Kidney (tissue), 14 donors: Measurements from ENCODE around the gene RFXANK. TPM values are rescaled to one million over a fixed set of nuclear protein-coding genes. Genes with fewer than 3 reads are reported as not detected.

Experiments used
- DNase-seq, 5 donors: peaks; one replicate each; pipeline ENCODE4 v3.0.0-alpha.2; 2013 to 2020
- FAIRE-seq: peaks from 2 replicates; lab custom pipeline; 2012; peaks lifted over from hg19 to GRCh38; lab: Jason Lieb, UNC
- H3K27ac ChIP-seq, 2 donors: one replicate each; pipeline ENCODE4 v1.7.0; 2013; ENCODE audit warnings: low read depth in 2 of 2, low read length in 2 of 2, inconsistent platforms in 1 of 2
- H3K27me3 ChIP-seq: one replicate; pipeline ENCODE4 v1.7.1; 2013; ENCODE audit warnings: low read length, inconsistent platforms; ENCODE audit not compliant: control insufficient read depth, insufficient read depth
- H3K36me3 ChIP-seq, 3 donors: one replicate each; pipeline versions ENCODE4 v1.7.0 to v1.7.1; 2013; ENCODE audit warnings: low read length in 3 of 3, control low read depth in 1 of 3, inconsistent platforms in 1 of 3; ENCODE audit not compliant: insufficient read depth in 3 of 3, control insufficient read depth in 2 of 3
- H3K4me1 ChIP-seq, 3 donors: one replicate each; pipeline versions ENCODE4 v1.7.0 to v1.7.1; 2013; ENCODE audit warnings: low read length in 3 of 3, inconsistent platforms in 1 of 3, low read depth in 1 of 3; ENCODE audit not compliant: control insufficient read depth in 2 of 3, insufficient read depth in 2 of 3
- H3K4me3 ChIP-seq, 3 donors: one replicate each; pipeline versions ENCODE4 v1.7.0 to v1.8.1; 2013; ENCODE audit warnings: low read length in 3 of 3, control low read depth in 1 of 3, inconsistent platforms in 1 of 3
- H3K9ac ChIP-seq, 3 donors: one replicate each; pipeline versions ENCODE4 v1.7.0 to v1.7.1; 2013; ENCODE audit warnings: low read length in 3 of 3, control low read depth in 1 of 3, inconsistent platforms in 1 of 3
- H3K9me3 ChIP-seq, 3 donors: one replicate each; pipeline versions ENCODE4 v1.7.0 to v1.7.1; 2013; ENCODE audit warnings: low read length in 3 of 3, control low read depth in 1 of 3, inconsistent platforms in 1 of 3; ENCODE audit not compliant: control insufficient read depth in 2 of 3, insufficient read depth in 1 of 3
- intact Hi-C: fragments of 100-400 bp; cut with DNase I; formaldehyde crosslinking; loops from one replicate; pipeline ENCODE4 v1.11.1; 2022
- polyA plus RNA-seq: library from polyadenylated mRNA; stranded (reverse); fragments of 350-450 nt; fragmentation: Illumina TruSeq; extraction: RNeasy Lipid Tissue Mini Kit (QIAGEN cat#74804); gene quantifications from one replicate; pipeline ENCODE4 v1.2.3, GENCODE V29; 2014; ENCODE audit warnings: low read depth, low replicate concordance; ENCODE audit not compliant: insufficient read depth
- total RNA-seq: library from RNA; stranded (reverse); fragmentation: NEBNext Ultra II Directional; extraction: Animal tissue kit (Norgen Biotek cat#: 25700); gene quantifications from one replicate; pipeline ENCODE4 v1.2.1, GENCODE V29; 2021
- TF ChIP-seq, protein P1 (sequence below): IDR thresholded peaks from 3 replicates; pipeline ENCODE4 v1.5.1; 2012; ENCODE audit warnings: mild to moderate bottlenecking, moderate library complexity, borderline replicate concordance; ENCODE audit not compliant: insufficient read depth; ENCODE audit errors: extremely low read depth
- donor health status: control.
- donor health status: control.
- donor health status: control.
- donor health status: control.
- donor health status: control.
- donor health status: DM: yes; HTN: yes; CAD: no.
- donor health status: Normal renal cell carcinoma (clear cell type).

The RFXANK gene
- total and polyA plus RNA-seq, 2 donors from 2014 or later = 70.7 to 133 TPM

DNA sequence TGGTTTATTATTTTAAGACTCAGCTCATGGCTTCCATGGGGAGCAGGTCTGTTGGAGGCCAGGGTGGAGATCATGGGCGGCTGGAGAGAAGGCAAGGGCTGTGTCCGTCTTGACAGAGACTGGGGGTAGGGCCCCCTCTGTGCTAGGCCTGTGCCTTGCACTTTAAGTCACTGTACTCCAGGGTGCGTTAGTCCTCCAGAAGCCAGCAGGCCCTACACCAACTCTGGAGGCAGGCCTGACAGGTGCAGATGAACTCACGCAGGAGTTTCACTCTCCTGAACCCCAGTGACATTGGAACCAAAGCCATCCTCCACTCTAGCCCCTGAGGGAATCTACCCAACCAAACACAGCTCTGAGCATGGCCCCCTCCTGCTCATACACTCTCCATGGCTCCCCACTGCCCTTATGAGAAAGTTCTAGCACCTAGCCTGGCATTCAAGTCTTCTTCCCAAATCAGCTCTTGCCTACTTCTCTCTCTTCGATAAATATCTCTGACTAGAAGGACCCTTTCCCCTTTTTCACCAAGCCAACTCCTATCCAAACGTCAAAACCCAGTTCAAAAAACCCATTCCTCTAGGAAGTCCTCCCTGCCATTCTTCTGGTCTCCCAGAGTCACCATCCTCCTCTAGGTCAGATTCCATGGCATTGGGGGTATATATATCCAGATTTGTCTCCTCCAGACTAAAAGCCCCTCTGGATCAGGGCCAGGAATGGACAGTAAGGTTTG lies 37.1 kb upstream of the RFXANK start:
- no peak for DNase-seq

DNA sequence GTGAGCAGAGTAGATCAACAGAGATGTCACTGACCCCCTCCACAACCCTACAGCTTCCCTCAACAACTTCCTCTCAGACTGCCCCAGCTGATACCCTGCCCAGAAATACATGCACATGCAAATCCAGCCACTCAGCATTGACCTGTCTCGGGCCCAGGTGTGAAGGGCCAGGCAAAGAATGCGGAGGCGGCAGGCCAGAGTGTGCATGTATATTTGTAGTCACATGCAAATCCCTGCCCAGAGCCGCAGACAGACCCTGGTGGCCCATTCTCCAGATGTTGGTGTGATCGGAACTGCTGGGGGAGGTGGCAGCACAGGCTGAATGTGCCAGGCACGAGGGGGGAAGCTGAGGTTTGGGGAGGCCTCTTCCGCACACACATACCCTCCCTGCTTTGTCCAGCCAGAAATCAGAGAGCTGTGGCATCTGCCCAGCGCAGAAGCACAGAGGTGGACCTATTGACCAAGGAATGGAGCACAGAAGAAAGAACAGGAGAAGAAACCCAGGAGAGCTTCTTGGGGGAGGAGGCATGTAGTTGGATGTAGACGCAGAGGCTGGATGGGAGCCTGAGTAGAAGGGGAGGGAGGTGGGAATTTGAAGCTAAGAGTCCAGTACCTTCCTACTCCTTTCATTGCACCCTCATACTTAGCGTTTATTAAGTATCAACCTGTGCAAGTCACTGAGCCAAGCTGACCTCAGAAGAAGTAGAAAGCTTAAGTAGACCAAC lies 36.4 kb upstream of the RFXANK start:
- Histone ChIP-seq H3K27me3 (no peaks in the 10 kb centered on the region), H3K4me1 (no peaks in the 10 kb centered on the region), H3K27ac (no peak overlapping the region), H3K4me3 (no peak overlapping the region), H3K9me3 (peaks cover 0 to 2% (median 0%) of the 10 kb centered on the region in 3 donors), H3K9ac (no peak overlapping the region), H3K36me3 (no peaks in the 10 kb centered on the region)
- intact Hi-C loops = no loop called here
- DNase-seq = no peak
- TF ChIP-seq, protein P1, sequence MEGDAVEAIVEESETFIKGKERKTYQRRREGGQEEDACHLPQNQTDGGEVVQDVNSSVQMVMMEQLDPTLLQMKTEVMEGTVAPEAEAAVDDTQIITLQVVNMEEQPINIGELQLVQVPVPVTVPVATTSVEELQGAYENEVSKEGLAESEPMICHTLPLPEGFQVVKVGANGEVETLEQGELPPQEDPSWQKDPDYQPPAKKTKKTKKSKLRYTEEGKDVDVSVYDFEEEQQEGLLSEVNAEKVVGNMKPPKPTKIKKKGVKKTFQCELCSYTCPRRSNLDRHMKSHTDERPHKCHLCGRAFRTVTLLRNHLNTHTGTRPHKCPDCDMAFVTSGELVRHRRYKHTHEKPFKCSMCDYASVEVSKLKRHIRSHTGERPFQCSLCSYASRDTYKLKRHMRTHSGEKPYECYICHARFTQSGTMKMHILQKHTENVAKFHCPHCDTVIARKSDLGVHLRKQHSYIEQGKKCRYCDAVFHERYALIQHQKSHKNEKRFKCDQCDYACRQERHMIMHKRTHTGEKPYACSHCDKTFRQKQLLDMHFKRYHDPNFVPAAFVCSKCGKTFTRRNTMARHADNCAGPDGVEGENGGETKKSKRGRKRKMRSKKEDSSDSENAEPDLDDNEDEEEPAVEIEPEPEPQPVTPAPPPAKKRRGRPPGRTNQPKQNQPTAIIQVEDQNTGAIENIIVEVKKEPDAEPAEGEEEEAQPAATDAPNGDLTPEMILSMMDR = no peak
- no peak for FAIRE-seq

More for the DNA sequence above, 37.1 kb upstream of the RFXANK start:
- TF ChIP-seq, protein P1 = no peak
- H3K9ac ChIP-seq = no peak overlapping the region
- no peak overlapping the region for H3K4me3 ChIP-seq
- H3K27me3 ChIP-seq = no peaks in the 10 kb centered on the region
- no peaks in the 10 kb centered on the region for H3K36me3 ChIP-seq
- H3K27ac ChIP-seq = no peak overlapping the region
- intact Hi-C loops = no loop called here
- no peak for FAIRE-seq
- peaks cover 0 to 2% (median 0%) of the 10 kb centered on the region in 3 donors for H3K9me3 ChIP-seq
- no peaks in the 10 kb centered on the region for H3K4me1 ChIP-seq

DNA sequence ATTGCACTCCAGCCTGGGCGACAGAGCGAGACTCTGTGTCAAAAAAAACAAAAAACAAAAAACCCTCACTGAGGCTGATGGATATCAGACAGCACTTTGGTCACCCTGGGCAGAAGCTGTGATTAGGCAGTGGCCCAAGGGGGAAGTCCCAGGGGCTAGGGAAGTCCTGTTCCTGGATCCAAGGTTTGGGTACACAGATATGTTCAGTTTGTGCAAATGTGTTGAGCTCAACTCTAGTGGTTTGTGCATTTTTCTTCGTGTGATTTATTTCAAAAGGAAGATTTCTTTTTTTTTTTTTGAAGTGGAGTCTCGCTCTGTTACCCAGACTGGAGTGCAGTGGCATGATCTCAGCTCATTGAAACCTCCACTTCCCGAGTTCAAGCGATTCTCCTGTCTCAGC lies 34.2 kb upstream of the RFXANK start:
- DNase-seq (no peak), FAIRE-seq (no peak)
- Histone ChIP-seq H3K4me1 (no peaks in the 10 kb centered on the region), H3K27ac (no peak overlapping the region), H3K9me3 (peaks cover 0 to 2% (median 0%) of the 10 kb centered on the region in 3 donors), H3K4me3 (no peak overlapping the region), H3K9ac (no peak overlapping the region), H3K27me3 (no peaks in the 10 kb centered on the region), H3K36me3 (no peaks in the 10 kb centered on the region)
- intact Hi-C loops = no loop called here
- TF ChIP-seq, protein P1 = no peak
